GM13977 (cell line): Measurements from ENCODE around the gene OPRL1.
"Not testable (repeated sequence)": the region's sequence is repeated elsewhere in the genome, so short reads cannot be mapped to it uniquely, and the experiment has no call there.

Source experiments
- DNase-seq: peaks from one replicate; pipeline ENCODE4 v3.0.0; 2012; ENCODE audit warnings: low spot score
- CTCF ChIP-seq: IDR thresholded peaks from 2 replicates; pipeline ENCODE4 v1.5.1; 2012; ENCODE audit warnings: mild to moderate bottlenecking, control low read depth; ENCODE audit not compliant: insufficient read depth; ENCODE audit errors: extremely low read depth, missing control alignments
- in situ Hi-C: fragments of 300-500 bp; cut with MboI; formaldehyde crosslinking; loops from one replicate; pipeline ENCODE4 v1.12.0; 2022; ENCODE audit warnings: low sequenced_read_pairs, low pct_unique_long_range_greater_than_20kb, mixed read lengths, inconsistent platforms; ENCODE audit not compliant: unreplicated experiment

Gene OPRL1

GRCh38 chr20:64130271-64130670 lies 50.4 kb downstream of the OPRL1 start:
- in situ Hi-C loops: no loop called here
- TF ChIP-seq CTCF: no peak
- no peak for DNase-seq

GRCh38 chr20:64130876-64131275 lies 51.0 kb downstream of the OPRL1 start:
- no peak for TF ChIP-seq CTCF
- DNase-seq: no peak
- in situ Hi-C loops: no loop called here

- TF ChIP-seq CTCF: peak; percentile 20
- DNase-seq: no peak
Measured at GRCh38 chr20:64131406-64131805, 51.5 kb downstream of the OPRL1 start.

GRCh38 chr20:64133951-64134407 lies 54.1 kb downstream of the OPRL1 start:
- in situ Hi-C loops: no loop called here
- peak; percentile 40 for TF ChIP-seq CTCF
- DNase-seq: no peak

More at GRCh38 chr20:64131406-64131805, 51.5 kb downstream of the OPRL1 start:
- in situ Hi-C loops: no loop called here

- DNase-seq, in situ Hi-C loops: not testable (repeated sequence)
Measured at GRCh38 chr20:64134744-64135143, 54.9 kb downstream of the OPRL1 start.

- TF ChIP-seq CTCF: no peak
- no peak for DNase-seq
- in situ Hi-C loops: no loop called here
Measured at GRCh38 chr20:64136004-64136710, 56.3 kb downstream of the OPRL1 start.

- TF ChIP-seq CTCF: no peak
- in situ Hi-C loops: no loop called here
- DNase-seq: no peak
Measured at GRCh38 chr20:64137598-64138031, 57.7 kb downstream of the OPRL1 start.
